Activated CD4-positive, alpha-beta T cell treated with anti-CD3 and anti-CD28 coated beads, Interleukin-2, amount 10 ng/mL, durations not matched to agents 7 days and 5 days (primary cell): ENCODE data around the gene ABAT. TPM values are rescaled to one million over a fixed set of nuclear protein-coding genes. Genes with fewer than 3 reads are reported as not detected.
"Not testable (repeated sequence)": the region's sequence is repeated elsewhere in the genome, so short reads cannot be mapped to it uniquely, and the experiment has no call there.

Source experiments
- CTCF ChIA-PET: fragments of 350-600 bp; sonication (Branson Sonifier 250); formaldehyde crosslinking; loops from one replicate; lab custom pipeline; 2021; ENCODE audit warnings: antibody characterized with exemption; lab: Charles Lee
- POLR2A ChIA-PET: fragments of 350-600 bp; sonication (Branson Sonifier 250); formaldehyde crosslinking; loops from one replicate; lab custom pipeline; 2021; ENCODE audit warnings: antibody characterized with exemption; lab: Charles Lee
- DNase-seq: peaks from one replicate; pipeline ENCODE4 v3.0.0-alpha.2; 2020
- H3K27ac Mint-ChIP-seq: one replicate; pipeline ENCODE4 v1.8.0; 2021; ENCODE audit warnings: mild to moderate bottlenecking, moderate library complexity, mixed read lengths
- H3K27me3 Mint-ChIP-seq: one replicate; pipeline ENCODE4 v1.8.0; 2021; ENCODE audit warnings: mixed read lengths
- H3K36me3 Mint-ChIP-seq: one replicate; pipeline ENCODE4 v1.8.0; 2021; ENCODE audit warnings: low read depth, mixed read lengths
- H3K4me1 Mint-ChIP-seq: one replicate; pipeline ENCODE4 v1.8.0; 2021; ENCODE audit warnings: mixed read lengths
- H3K4me3 Mint-ChIP-seq: one replicate; pipeline ENCODE4 v1.8.0; 2021; ENCODE audit warnings: mild to moderate bottlenecking, moderate library complexity, mixed read lengths
- H3K9me3 Mint-ChIP-seq: one replicate; pipeline ENCODE4 v1.8.0; 2021; ENCODE audit warnings: mixed read lengths
- total RNA-seq, 2 experiments: library from RNA; stranded (reverse); gene quantifications; one replicate each; pipeline ENCODE4 v1.2.3, GENCODE V29; 2021

The ABAT gene
- total RNA-seq, 2 experiments from 2014 or later, result 5.4 to 5.6 TPM

GRCh38 chr16:8773537-8773936 lies 99.1 kb downstream of the ABAT start:
- peaks cover 8% of the 10 kb centered on the region for H3K36me3 Mint-ChIP-seq
- no peaks in the 10 kb centered on the region for H3K27me3 Mint-ChIP-seq
- H3K9me3 Mint-ChIP-seq, result no peaks in the 10 kb centered on the region
- no peak for DNase-seq
- H3K4me1 Mint-ChIP-seq, result peaks cover 4% of the 10 kb centered on the region
- H3K4me3 Mint-ChIP-seq, result no peak overlapping the region
- ChIA-PET CTCF (no interaction called here), POLR2A (no interaction called here)
- H3K27ac Mint-ChIP-seq, result no peak overlapping the region

GRCh38 chr16:8774208-8774607 lies 99.8 kb downstream of the ABAT start:
- no peaks in the 10 kb centered on the region for H3K27me3 Mint-ChIP-seq
- DNase-seq, result no peak
- H3K36me3 Mint-ChIP-seq, result peaks cover 8% of the 10 kb centered on the region
- H3K27ac Mint-ChIP-seq, result no peak overlapping the region
- no peaks in the 10 kb centered on the region for H3K9me3 Mint-ChIP-seq
- peaks cover 4% of the 10 kb centered on the region for H3K4me1 Mint-ChIP-seq
- ChIA-PET CTCF (no interaction called here), POLR2A (no interaction called here)
- H3K4me3 Mint-ChIP-seq, result no peak overlapping the region

- H3K9me3 Mint-ChIP-seq, result no peaks in the 10 kb centered on the region
- no peaks in the 10 kb centered on the region for H3K27me3 Mint-ChIP-seq
- no peaks in the 10 kb centered on the region for H3K4me1 Mint-ChIP-seq
- CTCF ChIA-PET, result no interaction called here
- H3K4me3 Mint-ChIP-seq, result no peak overlapping the region
- no peak overlapping the region for H3K27ac Mint-ChIP-seq
- POLR2A ChIA-PET, result no interaction called here
- DNase-seq, result no peak
- H3K36me3 Mint-ChIP-seq, result peaks cover 8% of the 10 kb centered on the region
Observed at GRCh38 chr16:8775359-8775758, 100.9 kb downstream of the ABAT start.

- H3K27me3 Mint-ChIP-seq, result no peaks in the 10 kb centered on the region
- no peak overlapping the region for H3K27ac Mint-ChIP-seq
- ChIA-PET POLR2A (no interaction called here), CTCF (no interaction called here)
- DNase-seq, result no peak
- H3K36me3 Mint-ChIP-seq, result peaks cover 8% of the 10 kb centered on the region
- no peaks in the 10 kb centered on the region for H3K4me1 Mint-ChIP-seq
- no peaks in the 10 kb centered on the region for H3K9me3 Mint-ChIP-seq
- no peak overlapping the region for H3K4me3 Mint-ChIP-seq
Observed at GRCh38 chr16:8776129-8776584, 101.7 kb downstream of the ABAT start.

- H3K9me3 Mint-ChIP-seq, result no peaks in the 10 kb centered on the region
- CTCF ChIA-PET, result no interaction called here
- peaks cover 8% of the 10 kb centered on the region for H3K36me3 Mint-ChIP-seq
- no peaks in the 10 kb centered on the region for H3K27me3 Mint-ChIP-seq
- no peak overlapping the region for H3K4me3 Mint-ChIP-seq
- DNase-seq, result no peak
- POLR2A ChIA-PET, result no interaction called here
- H3K4me1 Mint-ChIP-seq, result no peaks in the 10 kb centered on the region
- H3K27ac Mint-ChIP-seq, result no peak overlapping the region
Observed at GRCh38 chr16:8777217-8777616, 102.8 kb downstream of the ABAT start.

- Mint-ChIP-seq H3K27ac (no peak overlapping the region), H3K4me3 (no peak overlapping the region), H3K4me1 (no peaks in the 10 kb centered on the region), H3K27me3 (no peaks in the 10 kb centered on the region), H3K36me3 (peaks cover 2% of the 10 kb centered on the region), H3K9me3 (no peaks in the 10 kb centered on the region)
- ChIA-PET CTCF (interaction anchor here (1.5 kb wide), 1 partner anchor 10 kb away, joined by 3 read pairs; no protein-coding TSS in a partner anchor), POLR2A (no interaction called here)
- no peak for DNase-seq
Observed at GRCh38 chr16:8781797-8782196, 107.4 kb downstream of the ABAT start.

GRCh38 chr16:8782673-8783072 lies 108.3 kb downstream of the ABAT start:
- ChIA-PET POLR2A (no interaction called here), CTCF (interaction anchor here (1.5 kb wide), 1 partner anchor 9 kb away, joined by 3 read pairs; no protein-coding TSS in a partner anchor)
- no peaks in the 10 kb centered on the region for H3K9me3 Mint-ChIP-seq
- H3K4me1 Mint-ChIP-seq, result no peaks in the 10 kb centered on the region
- no peaks in the 10 kb centered on the region for H3K27me3 Mint-ChIP-seq
- H3K36me3 Mint-ChIP-seq, result no peaks in the 10 kb centered on the region
- no peak overlapping the region for H3K4me3 Mint-ChIP-seq
- no peak overlapping the region for H3K27ac Mint-ChIP-seq
- no peak for DNase-seq

GRCh38 chr16:8785408-8785807 lies 111.0 kb downstream of the ABAT start:
- ChIA-PET CTCF (interaction anchor here (0.7 kb wide), 1 partner anchor 95 kb away, joined by 3 read pairs; no protein-coding TSS in a partner anchor), POLR2A (no interaction called here)
- H3K36me3 Mint-ChIP-seq, result no peaks in the 10 kb centered on the region
- no peaks in the 10 kb centered on the region for H3K9me3 Mint-ChIP-seq
- no peak overlapping the region for H3K27ac Mint-ChIP-seq
- H3K4me1 Mint-ChIP-seq, result no peaks in the 10 kb centered on the region
- H3K27me3 Mint-ChIP-seq, result no peaks in the 10 kb centered on the region
- DNase-seq, result no peak
- H3K4me3 Mint-ChIP-seq, result no peak overlapping the region

GRCh38 chr16:8786316-8786715 lies 111.9 kb downstream of the ABAT start:
- H3K9me3 Mint-ChIP-seq, H3K27me3 Mint-ChIP-seq, H3K4me1 Mint-ChIP-seq, H3K27ac Mint-ChIP-seq, H3K4me3 Mint-ChIP-seq, DNase-seq, H3K36me3 Mint-ChIP-seq, POLR2A ChIA-PET: not testable (repeated sequence)
- CTCF ChIA-PET, result interaction anchor here (1.0 kb wide), 1 partner anchor 27 kb away, joined by 4 read pairs; no protein-coding TSS in a partner anchor

GRCh38 chr16:8788578-8789172 lies 114.3 kb downstream of the ABAT start:
- Mint-ChIP-seq H3K4me3 (no peak overlapping the region), H3K4me1 (peaks cover 3% of the 10 kb centered on the region), H3K9me3 (no peaks in the 10 kb centered on the region), H3K36me3 (no peaks in the 10 kb centered on the region), H3K27me3 (no peaks in the 10 kb centered on the region), H3K27ac (no peak overlapping the region)
- ChIA-PET CTCF (interaction anchor here (1.4 kb wide), 1 partner anchor 9 kb away, joined by 4 read pairs; no protein-coding TSS in a partner anchor), POLR2A (no interaction called here)
- no peak for DNase-seq

GRCh38 chr16:8795091-8795490 lies 120.7 kb downstream of the ABAT start:
- Mint-ChIP-seq H3K9me3 (no peaks in the 10 kb centered on the region), H3K27me3 (no peaks in the 10 kb centered on the region), H3K4me3 (peak overlapping the region; percentile 15), H3K27ac (no peak overlapping the region), H3K36me3 (peaks cover 2% of the 10 kb centered on the region), H3K4me1 (peaks cover 39% of the 10 kb centered on the region)
- DNase-seq, result no peak
- ChIA-PET POLR2A (no interaction called here), CTCF (no interaction called here)

- POLR2A ChIA-PET, result no interaction called here
- no peak for DNase-seq
- H3K36me3 Mint-ChIP-seq, result peaks cover 3% of the 10 kb centered on the region
- peaks cover 39% of the 10 kb centered on the region for H3K4me1 Mint-ChIP-seq
- H3K9me3 Mint-ChIP-seq, result no peaks in the 10 kb centered on the region
- CTCF ChIA-PET, result interaction anchor here (0.6 to 1.4 kb wide), 2 partner anchors 73 to 266 kb away, joined by 3 read pairs; partner anchors contain the start of gene CARHSP1
- H3K4me3 Mint-ChIP-seq, result peak overlapping the region; percentile 97
- no peaks in the 10 kb centered on the region for H3K27me3 Mint-ChIP-seq
- H3K27ac Mint-ChIP-seq, result no peak overlapping the region
Observed at GRCh38 chr16:8795818-8796217, 121.4 kb downstream of the ABAT start.

- Mint-ChIP-seq H3K27me3 (no peaks in the 10 kb centered on the region), H3K9me3 (no peaks in the 10 kb centered on the region), H3K27ac (peak overlapping the region; percentile 96), H3K36me3 (peaks cover 5% of the 10 kb centered on the region), H3K4me1 (peaks cover 41% of the 10 kb centered on the region), H3K4me3 (peak overlapping the region; percentile 97)
- POLR2A ChIA-PET, result interaction anchor here (0.5 to 1.3 kb wide), 2 partner anchors 72 to 186 kb away, joined by 3 read pairs; partner anchors contain the start of gene CARHSP1
- CTCF ChIA-PET, result interaction anchor here (0.6 to 2.0 kb wide), 4 partner anchors 10 to 265 kb away, joined by 3 to 7 read pairs (median 3); partner anchors contain the start of gene CARHSP1
- no peak for DNase-seq
Observed at GRCh38 chr16:8796469-8797363, 122.3 kb downstream of the ABAT start.
